Hematopoietic multipotent progenitor cell treated with erythropoietin and hydrocortisone succinate and interleukin-3 and kit ligand, for 4 days (in vitro differentiated cells): ENCODE results near the gene ATAD5.
"Not testable (repeated sequence)": the region's sequence is repeated elsewhere in the genome, so short reads cannot be mapped to it uniquely, and the experiment has no call there.

Experiments
- DNase-seq: peaks from one replicate; pipeline ENCODE4 v3.0.0-alpha.2; 2015

The ATAD5 gene

GRCh38 chr17:30913955-30914354, 82.2 kb downstream of the ATAD5 start:
- no peak for DNase-seq

- DNase-seq = no peak
Observed at GRCh38 chr17:30915833-30916611, 84.3 kb downstream of the ATAD5 start.

- no peak for DNase-seq
Observed at GRCh38 chr17:30917050-30917449, 85.3 kb downstream of the ATAD5 start.

GRCh38 chr17:30920282-30920681, 88.5 kb downstream of the ATAD5 start:
- no peak for DNase-seq

- no peak for DNase-seq
Observed at GRCh38 chr17:30920683-30921543, 89.1 kb downstream of the ATAD5 start.

GRCh38 chr17:30921544-30922196, 89.9 kb downstream of the ATAD5 start, which contains the start of gene ADAP2:
Gene ADAP2 (plus strand): TSS chr17:30921945. CDS start chr17:30922015, 70 bp downstream.
- DNase-seq = peak; percentile 63

GRCh38 chr17:30922235-30923030, 90.7 kb downstream of the ATAD5 start:
- DNase-seq = peak; percentile 18

GRCh38 chr17:30924341-30924740, 92.6 kb downstream of the ATAD5 start:
- no peak for DNase-seq

GRCh38 chr17:30926516-30926915, 94.8 kb downstream of the ATAD5 start:
- DNase-seq = no peak

GRCh38 chr17:30927756-30928155, 96.0 kb downstream of the ATAD5 start:
- DNase-seq = no peak

- DNase-seq = no peak
Observed at GRCh38 chr17:30928584-30928983, 96.8 kb downstream of the ATAD5 start.

GRCh38 chr17:30929081-30929633, 97.4 kb downstream of the ATAD5 start:
- DNase-seq = no peak

- not testable (repeated sequence) for DNase-seq
Observed at GRCh38 chr17:30929861-30930260, 98.1 kb downstream of the ATAD5 start.

GRCh38 chr17:30930495-30930894, 98.7 kb downstream of the ATAD5 start:
- DNase-seq = no peak

- DNase-seq = not testable (repeated sequence)
Observed at GRCh38 chr17:30931582-30931981, 99.8 kb downstream of the ATAD5 start.

GRCh38 chr17:30933966-30934365, 102.2 kb downstream of the ATAD5 start:
- peak; percentile 29 for DNase-seq

GRCh38 chr17:30939051-30939689, 107.4 kb downstream of the ATAD5 start:
- DNase-seq = no peak

GRCh38 chr17:30942308-30943079, 110.7 kb downstream of the ATAD5 start:
- DNase-seq = peak; percentile 36
